Natural killer cell (primary cell): ENCODE results near the gene TRH. TPM values are rescaled to one million over a fixed set of nuclear protein-coding genes. Genes with fewer than 3 reads are reported as not detected.

Experiments used
- ATAC-seq, 3 donors: fragments of 150-1000 bp in 2 of 3; fragments of 200-7000 bp in 1 of 3; cut with Tn5 transposase; 1 replicate in 1 of 3; 2 replicates in 2 of 3; pipeline ENCODE4 v1.10.0; 2021; ENCODE audit warnings: mild to moderate bottlenecking in 2 of 3, moderate library complexity in 2 of 3
- DNase-seq, 2 donors: peaks; one replicate each; pipeline versions ENCODE4 v3.0.0 to v3.0.0-alpha.2; 2013 to 2021; ENCODE audit warnings: mixed read lengths in 1 of 2
- H3K27ac ChIP-seq: one replicate; pipeline ENCODE4 v1.5.1; 2013; ENCODE audit warnings: mild to moderate bottlenecking, low read length
- H3K27me3 ChIP-seq: one replicate; pipeline ENCODE4 v1.6.1; 2013; ENCODE audit warnings: low read length; ENCODE audit not compliant: control insufficient read depth, insufficient read depth
- H3K36me3 ChIP-seq: one replicate; pipeline ENCODE4 v1.6.1; 2013; ENCODE audit warnings: low read length; ENCODE audit not compliant: control insufficient read depth, insufficient read depth
- H3K4me1 ChIP-seq: one replicate; pipeline ENCODE4 v1.6.1; 2013; ENCODE audit warnings: low read length; ENCODE audit not compliant: control insufficient read depth, insufficient read depth
- H3K4me3 ChIP-seq: one replicate; pipeline ENCODE4 v1.5.1; 2013; ENCODE audit warnings: low read length
- H3K9me3 ChIP-seq: one replicate; pipeline ENCODE4 v1.6.1; 2013; ENCODE audit warnings: low read length; ENCODE audit not compliant: control insufficient read depth, insufficient read depth
- H3K27ac Mint-ChIP-seq, 2 donors: one replicate each; pipeline ENCODE4 v1.8.0; 2022; ENCODE audit warnings: mild to moderate bottlenecking in 2 of 2, mixed read lengths in 2 of 2, moderate library complexity in 1 of 2
- H3K27me3 Mint-ChIP-seq, 2 donors: one replicate each; pipeline ENCODE4 v1.8.0; 2022; ENCODE audit warnings: low read depth in 2 of 2, mixed read lengths in 2 of 2
- H3K36me3 Mint-ChIP-seq: one replicate; pipeline ENCODE4 v1.8.0; 2022; ENCODE audit warnings: mixed read lengths
- H3K4me1 Mint-ChIP-seq, 2 donors: one replicate each; pipeline ENCODE4 v1.8.0; 2022; ENCODE audit warnings: mixed read lengths in 2 of 2
- H3K4me3 Mint-ChIP-seq: one replicate; pipeline ENCODE4 v1.8.0; 2022; ENCODE audit warnings: mild to moderate bottlenecking, moderate library complexity, mixed read lengths
- H3K9me3 Mint-ChIP-seq, 2 donors: one replicate each; pipeline ENCODE4 v1.8.0; 2022; ENCODE audit warnings: mixed read lengths in 2 of 2
- CTCF ChIP-seq: fragments of 200-600 bp; IDR thresholded peaks from one replicate; pipeline ENCODE4 v1.8.0; 2022; ENCODE audit warnings: antibody characterized with exemption
- WGBS: methylation state at CpG from one replicate; pipeline ENCODE4 v1.1.7; 2013; ENCODE audit warnings: missing lambda C conversion rate; ENCODE audit not compliant: insufficient coverage; 5-methylcytosine and 5-hydroxymethylcytosine counted together
- intact Hi-C: fragments of 100-400 bp; cut with micrococcal nuclease; formaldehyde crosslinking; loops from one replicate; pipeline ENCODE4 v1.14.2; 2022
- total RNA-seq, 4 donors: library from RNA; stranded (reverse); fragments of 120-200 nt in 1 of 4; gene quantifications; one replicate each; pipeline versions ENCODE4 v1.2.3 to v1.2.4, GENCODE V29; 2013 to 2022

TRH gene
- total RNA-seq, 3 donors from 2014 or later (not counting 1 experiment from before 2014, with no cell fraction given) = not detected

- intact Hi-C loops = no loop called here
- no peak overlapping the region for H3K27ac ChIP-seq
- 93% methylated on average over 2 of the region's 2 CpGs for WGBS
Measured at GRCh38 chr3:129978123-129978522, 3.6 kb downstream of the TRH start.

GRCh38 chr3:129979905-129980304 lies 5.4 kb downstream of the TRH start:
- H3K36me3 ChIP-seq = no peaks in the 10 kb centered on the region
- Mint-ChIP-seq H3K27ac (no peak overlapping the region), H3K9me3 (no peaks in the 10 kb centered on the region), H3K4me1 (no peaks in the 10 kb centered on the region), H3K4me3 (no peak overlapping the region), H3K27me3 (peaks cover 36 to 42% of the 10 kb centered on the region in 2 donors), H3K36me3 (no peaks in the 10 kb centered on the region)
- no peak overlapping the region for H3K27ac ChIP-seq
- H3K4me3 ChIP-seq = no peak overlapping the region
- H3K9me3 ChIP-seq = no peaks in the 10 kb centered on the region
- intact Hi-C loops = no loop called here
- ATAC-seq (no peak), DNase-seq (no peak)
- WGBS = 88% methylated on average over 5 of the region's 5 CpGs
- TF ChIP-seq CTCF = no peak
- H3K27me3 ChIP-seq = peaks cover 16% of the 10 kb centered on the region
- H3K4me1 ChIP-seq = peaks cover 9% of the 10 kb centered on the region

More at GRCh38 chr3:129978123-129978522, 3.6 kb downstream of the TRH start:
- peaks cover 13% of the 10 kb centered on the region for H3K4me1 ChIP-seq
- H3K4me3 Mint-ChIP-seq = no peak overlapping the region
- no peaks in the 10 kb centered on the region for H3K9me3 Mint-ChIP-seq
- TF ChIP-seq CTCF = no peak
- DNase-seq = no peak
- no peak for ATAC-seq
- peaks cover 42 to 46% of the 10 kb centered on the region in 2 donors for H3K27me3 Mint-ChIP-seq
- H3K36me3 ChIP-seq = no peaks in the 10 kb centered on the region
- H3K9me3 ChIP-seq = no peaks in the 10 kb centered on the region
- H3K36me3 Mint-ChIP-seq = no peaks in the 10 kb centered on the region
- peaks cover 21% of the 10 kb centered on the region for H3K27me3 ChIP-seq
- peaks cover 0 to 6% of the 10 kb centered on the region in 2 donors for H3K4me1 Mint-ChIP-seq
- no peak overlapping the region for H3K27ac Mint-ChIP-seq
- H3K4me3 ChIP-seq = no peak overlapping the region

- no peak overlapping the region for H3K27ac Mint-ChIP-seq
- intact Hi-C loops = no loop called here
- H3K27me3 Mint-ChIP-seq = peaks cover 7 to 29% of the 10 kb centered on the region in 2 donors
- H3K4me3 Mint-ChIP-seq = no peak overlapping the region
- no peaks in the 10 kb centered on the region for H3K9me3 ChIP-seq
- H3K36me3 Mint-ChIP-seq = no peaks in the 10 kb centered on the region
- H3K4me1 ChIP-seq = no peaks in the 10 kb centered on the region
- no peak overlapping the region for H3K4me3 ChIP-seq
- H3K36me3 ChIP-seq = no peaks in the 10 kb centered on the region
- no peak overlapping the region for H3K27ac ChIP-seq
- no peak for TF ChIP-seq CTCF
- ATAC-seq = no peak
- no peaks in the 10 kb centered on the region for H3K9me3 Mint-ChIP-seq
- no peaks in the 10 kb centered on the region for H3K27me3 ChIP-seq
- H3K4me1 Mint-ChIP-seq = no peaks in the 10 kb centered on the region
- 91% methylated on average over 8 of the region's 8 CpGs for WGBS
- DNase-seq = no peak
Measured at GRCh38 chr3:129983561-129983960, 9.0 kb downstream of the TRH start.

GRCh38 chr3:129984125-129984524 lies 9.6 kb downstream of the TRH start:
- Histone ChIP-seq H3K27me3 (no peaks in the 10 kb centered on the region), H3K36me3 (no peaks in the 10 kb centered on the region), H3K4me1 (no peaks in the 10 kb centered on the region), H3K27ac (no peak overlapping the region), H3K4me3 (no peak overlapping the region), H3K9me3 (no peaks in the 10 kb centered on the region)
- no peaks in the 10 kb centered on the region for H3K9me3 Mint-ChIP-seq
- no peaks in the 10 kb centered on the region for H3K4me1 Mint-ChIP-seq
- WGBS = 90% methylated on average over 2 of the region's 2 CpGs
- H3K4me3 Mint-ChIP-seq = no peak overlapping the region
- ATAC-seq = no peak
- DNase-seq = no peak
- H3K27ac Mint-ChIP-seq = no peak overlapping the region
- no peak for TF ChIP-seq CTCF
- H3K27me3 Mint-ChIP-seq = peaks cover 7 to 23% of the 10 kb centered on the region in 2 donors
- H3K36me3 Mint-ChIP-seq = no peaks in the 10 kb centered on the region
- intact Hi-C loops = no loop called here
